LoVo (cell line): ENCODE results near the gene ACOT7.

Source experiments
- DNase-seq: peaks from one replicate; pipeline ENCODE4 v3.0.0-alpha.2; 2016; ENCODE audit warnings: low spot score

ACOT7 gene

DNA sequence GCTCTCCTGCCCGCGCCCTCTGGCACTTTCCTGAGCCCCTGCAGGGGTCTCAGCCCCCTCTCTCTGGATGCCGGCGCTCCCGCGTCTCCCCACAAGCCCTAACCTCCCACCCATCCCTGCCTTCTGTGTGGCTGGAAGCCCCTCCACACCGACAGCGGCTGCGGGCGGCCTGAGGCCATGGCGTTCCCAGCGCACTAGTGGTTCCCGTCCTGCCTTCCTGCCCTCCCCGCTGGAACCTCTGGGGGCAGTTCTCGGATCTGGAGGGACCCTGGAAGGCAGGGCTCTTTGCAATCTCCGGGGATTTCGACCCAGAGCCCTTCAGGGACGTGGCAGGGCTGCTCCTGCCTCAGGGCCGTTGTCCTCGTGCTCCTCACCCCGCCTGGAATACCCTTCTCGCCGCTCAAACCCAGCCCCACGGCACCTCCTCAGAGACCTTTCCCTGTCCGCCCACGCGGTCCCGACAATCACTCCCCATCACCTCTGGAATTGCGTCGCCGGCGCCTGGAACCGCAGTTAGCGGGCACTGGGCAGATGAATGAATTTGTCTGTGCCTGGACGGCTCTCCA lies 30.5 kb upstream of the ACOT7 start:
- no peak for DNase-seq

DNA sequence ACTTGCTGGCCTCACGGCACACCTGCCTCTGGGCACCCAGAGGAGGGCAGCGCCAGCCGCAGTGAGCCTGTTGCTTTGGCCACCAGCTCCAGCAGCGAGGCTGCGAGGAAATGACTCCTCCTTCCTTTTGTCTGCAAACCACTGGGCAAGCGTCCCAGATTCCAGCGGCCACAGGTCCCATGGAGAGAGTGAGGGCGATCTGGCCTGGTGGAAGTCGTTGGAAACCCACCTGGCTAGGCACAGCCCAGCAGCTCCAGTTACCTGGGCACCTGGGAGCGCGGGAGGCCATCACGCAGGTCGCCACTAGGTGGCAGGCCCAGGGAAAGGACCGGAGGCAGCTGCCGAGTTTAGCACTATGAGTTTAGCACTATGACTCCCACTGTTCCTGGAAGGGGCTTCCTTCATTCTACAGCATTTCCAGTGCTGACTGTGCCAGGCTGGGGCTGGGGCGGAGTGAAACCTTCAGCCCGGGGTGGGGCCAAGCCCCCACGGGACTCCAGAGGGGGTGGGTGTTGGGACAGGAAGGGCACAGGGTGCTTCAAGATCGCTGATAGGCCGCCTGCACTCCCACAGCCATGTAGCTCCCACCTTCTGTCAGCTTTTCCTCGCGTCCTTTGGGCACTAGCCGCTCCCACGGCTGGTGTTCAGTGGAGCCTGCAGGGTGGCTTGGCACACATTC lies 29.9 kb upstream of the ACOT7 start:
- peak; percentile 82 for DNase-seq

DNA sequence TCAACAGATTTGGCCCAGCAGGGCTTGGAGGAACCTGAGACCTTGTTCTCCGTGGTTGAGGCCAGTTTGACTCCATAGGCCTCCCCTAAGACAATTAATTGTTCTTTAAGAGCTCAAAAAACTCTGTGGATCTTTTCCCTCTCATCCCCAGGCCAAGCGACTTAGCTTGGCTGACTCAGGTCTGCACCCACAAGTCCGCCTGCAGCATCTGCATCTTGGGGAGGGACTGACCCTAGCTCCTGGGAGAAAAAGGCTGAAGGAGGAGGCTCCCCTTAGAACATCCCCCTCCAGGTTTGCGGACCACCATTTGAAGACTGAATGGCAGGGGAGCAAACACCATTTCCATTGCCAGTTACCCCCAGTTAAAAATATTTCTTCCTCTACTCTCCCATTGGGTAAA lies 27.7 kb upstream of the ACOT7 start:
- no peak for DNase-seq

DNA sequence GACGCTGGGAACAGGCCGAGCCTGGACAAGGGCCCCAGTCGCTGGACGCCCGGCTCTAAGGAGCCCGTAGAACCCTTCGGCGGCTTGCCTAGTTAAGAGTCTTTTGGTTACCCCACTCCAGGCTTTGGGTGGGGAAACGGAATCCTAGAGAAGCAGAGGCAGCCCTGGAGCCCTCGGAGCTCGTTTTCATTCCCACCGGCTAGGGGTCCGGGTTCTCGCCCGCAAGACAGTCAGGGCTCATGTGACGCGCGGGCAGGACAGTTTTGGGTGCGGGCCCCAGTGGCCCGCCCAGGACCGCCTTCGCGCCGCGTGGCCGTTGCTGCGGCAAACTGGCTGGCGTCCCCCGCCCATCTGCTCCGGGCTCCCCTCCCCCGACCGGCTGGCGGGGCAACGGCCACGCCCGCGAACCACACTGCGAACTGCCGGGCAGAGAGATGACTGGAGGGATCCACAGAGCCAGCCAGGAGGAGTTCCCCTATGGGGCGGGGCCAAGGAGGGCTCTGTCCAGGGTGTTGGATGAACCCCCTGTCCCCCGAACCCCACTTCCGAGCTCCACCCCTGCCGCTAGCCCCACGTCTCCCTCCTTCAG lies 27.0 kb upstream of the ACOT7 start:
- no peak for DNase-seq

DNA sequence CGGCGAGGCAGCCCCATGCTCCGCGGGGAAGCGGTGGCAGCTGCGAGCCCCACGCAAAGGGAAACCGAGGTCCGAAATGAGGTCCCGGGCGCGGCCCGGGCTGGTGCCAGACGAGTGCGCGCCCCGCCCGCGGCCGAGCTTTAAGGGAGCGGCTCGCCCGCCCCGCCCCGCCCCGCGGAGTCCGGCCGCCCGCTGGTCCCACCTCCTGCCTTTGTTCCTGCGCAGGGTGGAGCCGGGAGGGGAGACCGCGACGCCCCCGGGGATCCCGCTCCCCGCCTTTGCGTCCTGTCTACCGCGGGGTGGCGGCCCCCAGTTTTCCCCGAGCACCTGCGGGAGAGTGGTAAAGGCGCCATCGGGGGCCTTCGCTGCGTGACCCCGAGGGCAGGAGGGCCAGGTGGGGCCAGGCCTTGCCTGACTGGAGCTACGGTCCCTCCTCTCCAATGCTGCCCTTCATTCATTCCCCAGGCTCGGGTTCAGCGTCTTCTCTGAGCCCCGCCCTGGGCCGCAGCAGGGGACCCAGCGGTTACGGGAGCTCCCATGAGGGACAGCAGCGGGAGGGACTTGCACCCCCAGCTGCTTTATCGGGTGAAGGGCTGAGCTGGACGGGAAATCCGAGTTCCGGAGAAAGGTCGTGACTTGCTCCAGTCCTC lies 26.4 kb upstream of the ACOT7 start, which contains the start of gene HES2:
TSS of gene HES2 (minus strand) at position 116 of the 650 bp plus-strand sequence. CDS start at position 17, 99 bp downstream.
- DNase-seq = peak; percentile 71

DNA sequence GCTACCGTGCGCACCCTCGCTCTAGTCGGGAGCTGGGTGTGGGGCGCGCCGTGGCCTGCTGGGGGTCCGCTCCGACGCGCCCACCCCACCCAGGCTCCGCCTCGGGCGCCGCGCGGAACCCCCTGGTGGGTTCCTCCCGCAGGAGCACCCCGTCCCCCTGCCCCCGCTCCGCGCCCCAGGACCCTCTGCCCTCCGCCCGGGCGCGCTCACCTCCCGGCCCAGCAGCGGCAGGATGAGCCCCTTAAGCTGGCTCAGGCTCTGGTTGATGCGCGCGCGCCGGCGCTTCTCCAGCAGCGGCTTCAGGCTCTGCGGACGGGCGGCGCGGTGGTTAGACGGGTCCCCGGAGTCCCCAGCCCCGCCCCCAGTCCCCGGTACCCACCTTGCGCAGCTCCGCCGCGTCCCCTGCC lies 25.8 kb upstream of the ACOT7 start:
- no peak for DNase-seq

DNA sequence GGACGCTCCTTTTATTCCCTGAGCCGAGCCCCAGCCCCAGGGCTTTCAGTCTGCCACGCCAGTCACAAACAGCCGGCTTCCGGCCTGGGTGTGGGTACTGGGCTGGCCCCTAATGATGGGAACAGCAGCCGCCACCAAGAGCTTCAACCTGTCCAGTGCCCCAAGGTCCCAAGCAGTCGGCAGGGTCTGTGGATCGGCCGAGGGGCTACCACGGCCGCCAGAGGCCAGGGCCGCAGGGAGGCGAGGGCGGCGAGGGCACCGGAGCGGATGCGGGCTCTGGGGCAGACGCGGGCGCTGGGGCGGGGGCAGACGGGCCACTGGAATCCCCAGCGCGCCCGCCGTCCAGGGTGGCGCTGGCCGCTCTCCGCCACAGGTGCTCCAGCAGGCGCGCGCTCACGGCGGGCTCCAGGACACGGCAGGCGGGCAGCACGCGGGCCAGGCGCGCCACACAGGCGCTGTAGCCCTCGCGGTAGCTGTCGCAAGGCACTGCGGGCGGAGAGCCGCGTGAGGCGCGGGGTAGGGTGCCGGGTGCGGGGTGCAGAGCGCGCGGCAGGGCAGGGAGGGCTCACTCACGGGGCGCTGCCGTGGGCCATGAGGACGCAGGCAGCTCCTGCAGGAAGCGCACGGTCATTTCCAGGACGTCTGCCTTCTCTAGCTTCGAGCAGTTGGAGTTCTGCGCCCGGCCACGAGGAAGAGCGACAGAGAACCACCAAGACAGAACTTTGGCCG lies 25.3 kb upstream of the ACOT7 start:
- DNase-seq = no peak

DNA sequence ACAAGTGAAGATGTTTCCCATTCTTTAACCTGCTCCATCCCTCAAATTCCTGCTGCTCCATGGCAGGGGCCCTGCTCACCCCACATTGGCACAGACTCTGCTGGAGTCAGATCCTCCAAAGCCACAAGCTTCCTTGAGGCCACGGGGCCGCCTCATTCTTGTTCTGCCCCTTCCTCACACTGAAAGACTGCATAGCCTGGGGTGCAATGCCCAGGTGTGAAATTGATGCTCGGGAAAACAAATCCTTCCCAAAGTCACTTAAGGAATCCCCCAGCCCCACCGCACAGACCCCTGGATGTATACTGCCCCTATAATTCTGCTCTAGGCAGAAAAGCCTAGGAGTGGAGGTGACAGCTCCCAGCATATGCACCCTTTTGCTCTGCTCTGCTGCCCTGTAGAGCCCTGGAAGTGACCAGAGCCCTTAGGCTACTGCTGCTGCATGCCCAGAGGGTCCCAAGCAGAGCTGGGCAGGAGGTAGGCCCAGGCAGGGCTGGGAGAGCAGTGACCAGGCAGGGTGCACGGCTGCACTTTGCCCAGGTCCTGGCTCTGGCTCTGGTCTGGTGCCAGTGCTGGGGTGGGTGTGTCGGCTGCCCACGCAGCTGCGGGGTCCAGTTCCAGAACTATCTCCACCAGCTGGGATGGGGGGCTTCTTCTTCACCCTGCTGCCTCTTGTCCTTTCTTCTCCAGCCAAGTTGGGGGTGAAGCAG lies 24.5 kb upstream of the ACOT7 start:
- DNase-seq = no peak

DNA sequence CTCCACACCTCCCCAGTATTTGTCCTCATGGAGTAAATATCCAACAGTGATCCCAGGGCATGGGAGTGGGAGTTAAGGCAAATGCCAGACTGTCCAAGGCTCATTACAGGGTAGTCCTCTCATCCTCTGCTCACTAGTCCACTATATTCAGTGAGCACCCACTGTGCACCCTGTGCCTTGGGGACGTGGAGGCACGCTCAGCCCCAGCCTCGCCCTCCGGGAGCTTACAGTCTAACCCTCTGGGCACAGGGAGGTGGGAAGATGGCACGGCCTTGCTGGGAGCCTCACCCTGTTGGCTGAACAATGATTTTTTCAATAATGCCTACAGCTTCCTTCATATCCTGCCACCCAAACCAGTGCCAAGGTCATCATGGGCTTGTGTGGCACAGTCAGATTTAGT lies 23.3 kb upstream of the ACOT7 start:
- no peak for DNase-seq

DNA sequence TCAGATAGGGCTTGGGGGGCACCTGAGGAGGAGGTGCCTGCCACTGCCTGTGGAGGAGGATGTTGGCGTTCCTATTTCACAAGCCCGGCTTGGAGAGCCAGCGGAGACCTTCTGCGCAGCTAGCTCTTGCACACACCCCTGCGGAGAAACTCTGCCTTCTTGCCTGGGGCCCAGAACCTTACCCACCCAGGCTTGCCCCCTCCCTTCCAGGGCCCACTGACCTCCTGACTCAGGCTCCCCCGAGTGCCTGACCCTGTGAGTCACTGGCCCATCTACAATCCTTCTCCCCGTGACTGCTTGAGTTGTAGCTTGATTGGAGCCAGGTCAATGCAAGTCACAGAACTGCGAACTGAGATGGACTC lies 22.7 kb upstream of the ACOT7 start:
- no peak for DNase-seq

DNA sequence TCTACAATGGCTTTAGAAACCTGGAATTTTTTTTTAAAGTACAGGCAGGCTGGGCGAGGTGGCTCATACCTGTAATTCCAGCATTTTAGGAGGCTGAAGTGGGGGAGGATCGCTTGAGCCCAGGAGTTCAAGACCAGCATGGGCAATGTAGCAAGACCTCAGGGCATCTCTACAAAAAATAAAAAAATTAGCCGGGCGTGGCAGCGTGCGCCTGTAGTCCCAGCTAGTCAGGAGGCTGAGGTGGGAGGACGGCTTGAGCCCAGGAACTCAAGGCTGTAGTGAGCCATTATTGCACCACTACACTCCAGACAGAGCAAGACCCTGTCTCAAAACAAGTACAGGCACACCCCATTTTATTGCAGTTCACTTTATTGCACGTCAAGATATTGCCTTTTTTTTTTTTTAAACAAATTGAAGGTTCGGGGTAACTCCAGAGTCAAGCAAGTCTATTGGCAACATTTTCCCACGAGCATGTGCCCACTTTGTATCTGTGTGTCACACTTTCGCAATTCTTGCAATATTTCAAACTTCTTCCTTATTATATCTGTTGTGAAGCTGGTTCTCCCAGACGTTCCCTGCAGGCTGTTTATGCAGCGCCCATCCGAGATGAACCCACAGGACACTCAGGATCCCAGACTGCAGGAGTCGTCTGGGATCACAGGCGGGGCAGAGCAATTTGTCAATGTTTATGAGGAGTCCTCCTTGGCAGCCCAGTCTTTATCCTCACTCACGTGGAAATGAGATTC lies 21.5 kb upstream of the ACOT7 start:
- no peak for DNase-seq

DNA sequence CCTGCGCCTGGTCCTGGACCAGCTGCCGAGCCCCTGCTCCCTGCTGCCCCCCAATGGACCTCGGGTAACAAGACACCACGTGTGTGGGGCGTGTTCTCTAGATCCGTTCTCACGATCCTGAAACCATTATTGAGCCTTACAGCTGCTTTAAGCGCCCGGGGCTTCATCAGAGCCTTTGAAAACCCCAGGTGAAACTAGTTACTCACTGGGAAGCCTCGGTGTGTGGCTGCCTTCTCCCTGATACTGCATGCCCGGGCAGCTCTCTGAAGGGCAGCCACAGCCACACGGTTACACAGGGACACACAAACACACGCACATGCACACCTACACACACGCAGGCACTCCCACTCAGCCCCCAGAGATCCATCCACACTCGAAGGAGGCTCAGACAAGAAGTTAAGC lies 20.9 kb upstream of the ACOT7 start:
- peak; percentile 68 for DNase-seq

DNA sequence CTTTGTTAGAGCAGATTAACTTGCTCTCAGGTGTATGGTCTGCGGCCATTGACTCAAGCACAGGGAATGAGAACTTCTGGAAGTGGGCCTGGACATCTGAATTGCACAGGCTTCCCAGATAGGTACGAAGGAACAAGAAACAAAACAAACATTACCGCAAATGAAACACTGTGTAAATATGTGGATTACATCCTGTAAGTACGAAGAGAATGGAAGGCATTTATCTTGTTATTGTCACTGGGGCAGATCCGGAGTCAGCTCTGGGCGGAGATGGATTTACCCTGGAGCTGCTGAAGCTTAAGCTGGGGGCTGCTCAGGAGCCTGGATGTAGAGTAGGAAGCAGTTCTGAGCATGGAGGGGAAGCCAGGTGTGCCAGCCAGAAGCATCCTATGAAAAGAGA lies 19.3 kb upstream of the ACOT7 start:
- no peak for DNase-seq

DNA sequence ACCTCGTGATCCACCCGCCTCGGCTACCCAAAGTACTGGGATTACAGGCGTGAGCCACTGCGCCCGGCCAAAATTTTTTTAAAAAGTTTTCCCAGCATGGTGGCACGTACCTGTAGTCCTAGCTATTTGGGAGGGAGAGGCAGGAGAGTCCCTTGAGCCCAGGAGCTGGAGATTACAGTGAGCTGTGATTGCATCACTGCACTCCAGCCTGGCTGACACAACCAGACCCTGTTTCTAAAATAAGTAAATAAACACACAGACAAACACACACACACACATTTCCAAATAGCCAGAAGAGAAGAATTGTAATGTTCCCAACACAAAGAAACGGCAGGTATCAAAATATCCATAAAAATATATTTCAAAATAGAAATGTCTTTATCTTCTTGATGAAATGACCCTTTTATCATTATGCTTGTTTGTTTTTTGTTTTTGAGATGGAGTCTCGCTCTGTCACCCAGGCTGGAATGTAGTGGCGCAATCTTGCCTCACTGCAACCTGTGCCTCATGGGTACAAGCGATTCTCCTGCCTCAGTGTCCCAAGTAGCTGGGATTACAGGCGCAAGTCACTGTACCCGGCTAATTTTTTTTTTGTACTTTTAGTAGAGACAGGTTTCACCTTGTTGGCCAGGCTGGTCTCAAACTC lies 16.8 kb upstream of the ACOT7 start:
- DNase-seq = no peak

DNA sequence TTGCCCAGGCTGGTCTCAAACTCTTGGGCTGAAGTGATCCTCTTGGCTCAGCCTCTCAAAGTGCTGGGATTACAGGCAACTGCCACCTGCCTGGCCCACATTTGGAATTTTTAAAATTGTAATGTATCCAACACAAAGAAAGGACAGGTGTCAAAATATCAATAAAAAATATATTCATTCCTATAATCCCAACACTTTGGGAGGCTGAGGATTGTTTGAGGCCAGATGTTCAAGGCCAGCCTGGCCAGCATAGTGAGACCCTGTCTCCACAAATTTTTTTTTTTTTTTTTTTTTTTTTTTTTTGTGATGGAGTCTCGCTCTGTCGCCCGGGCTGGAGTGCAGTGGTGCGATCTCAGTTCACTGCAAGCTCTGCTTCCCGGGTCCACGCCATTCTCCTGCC lies 16.2 kb upstream of the ACOT7 start:
- no peak for DNase-seq

DNA sequence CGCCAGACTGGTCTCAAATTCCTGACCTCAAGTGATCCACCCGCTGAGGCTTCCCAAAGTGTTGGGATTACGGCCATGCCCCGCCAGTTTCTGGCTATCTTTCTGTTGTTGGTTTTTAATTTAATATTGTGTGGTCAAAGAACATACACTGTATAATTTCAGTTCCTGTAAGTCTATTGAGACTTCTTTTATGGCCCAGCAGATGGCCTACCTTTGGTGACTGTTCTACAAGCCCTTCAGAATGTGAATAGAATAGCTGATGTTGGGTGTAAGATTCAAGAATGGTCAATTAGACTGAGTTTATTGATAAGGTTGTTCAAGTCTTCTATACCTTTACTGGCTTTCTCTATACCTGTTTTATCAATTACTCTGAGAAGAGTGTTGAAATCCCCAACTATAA lies 15.5 kb upstream of the ACOT7 start:
- DNase-seq = no peak

DNA sequence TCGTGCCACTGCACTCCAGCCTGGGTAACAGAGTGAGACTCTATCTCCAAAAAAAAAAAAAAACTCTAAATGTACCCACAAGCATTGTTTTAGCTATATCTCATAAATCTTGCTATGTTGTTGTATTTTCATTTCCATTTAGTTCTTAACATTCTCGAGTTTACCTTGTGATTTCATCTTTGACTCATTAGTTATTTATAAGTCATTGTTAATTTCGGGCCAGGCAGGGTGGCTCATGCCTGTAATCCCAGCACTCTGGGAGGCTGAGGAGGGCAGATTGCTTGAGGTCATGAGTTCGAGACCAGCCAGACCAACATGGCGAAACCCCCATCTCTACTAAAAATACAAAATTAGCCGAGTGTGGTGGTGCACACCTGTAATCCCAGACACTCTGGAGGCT lies 14.5 kb upstream of the ACOT7 start:
- DNase-seq = no peak

DNA sequence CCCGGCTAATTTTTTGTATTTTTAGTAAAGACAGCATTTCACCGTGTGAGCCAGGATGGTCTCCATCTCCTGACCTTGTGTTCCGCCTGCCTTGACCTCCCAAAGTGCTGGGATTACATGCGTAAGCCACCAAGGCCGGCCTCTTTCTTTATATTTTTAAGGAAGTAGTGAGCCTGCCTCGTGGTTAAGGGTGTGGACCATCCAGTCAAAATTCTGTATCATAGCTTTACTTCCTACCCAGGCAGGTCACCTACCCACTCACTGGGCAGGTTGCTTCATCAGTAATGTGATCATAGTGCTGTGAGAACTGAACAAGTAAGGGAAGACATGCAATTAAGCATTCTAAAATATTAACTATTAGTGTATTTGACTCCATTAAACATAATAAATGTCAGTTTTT lies 8.1 kb upstream of the ACOT7 start:
- no peak for DNase-seq

DNA sequence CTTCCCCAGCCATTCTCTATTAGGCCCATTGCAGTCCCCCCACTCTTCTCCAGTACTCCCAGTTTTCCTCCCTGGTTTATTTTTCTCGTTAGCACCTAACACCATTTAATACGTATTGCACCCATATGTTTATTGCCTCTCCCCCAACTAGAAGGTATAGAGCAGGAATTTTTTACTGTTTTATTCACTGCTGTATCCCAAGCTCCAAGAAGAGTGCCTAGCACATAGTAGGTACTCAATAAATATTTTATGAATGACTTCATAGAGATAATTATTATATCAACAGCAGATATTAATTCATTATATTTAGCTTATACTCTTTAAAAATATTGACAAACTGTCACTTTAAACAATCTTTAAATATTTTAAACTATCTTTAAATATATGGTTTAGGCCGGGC lies 5.7 kb upstream of the ACOT7 start:
- no peak for DNase-seq

DNA sequence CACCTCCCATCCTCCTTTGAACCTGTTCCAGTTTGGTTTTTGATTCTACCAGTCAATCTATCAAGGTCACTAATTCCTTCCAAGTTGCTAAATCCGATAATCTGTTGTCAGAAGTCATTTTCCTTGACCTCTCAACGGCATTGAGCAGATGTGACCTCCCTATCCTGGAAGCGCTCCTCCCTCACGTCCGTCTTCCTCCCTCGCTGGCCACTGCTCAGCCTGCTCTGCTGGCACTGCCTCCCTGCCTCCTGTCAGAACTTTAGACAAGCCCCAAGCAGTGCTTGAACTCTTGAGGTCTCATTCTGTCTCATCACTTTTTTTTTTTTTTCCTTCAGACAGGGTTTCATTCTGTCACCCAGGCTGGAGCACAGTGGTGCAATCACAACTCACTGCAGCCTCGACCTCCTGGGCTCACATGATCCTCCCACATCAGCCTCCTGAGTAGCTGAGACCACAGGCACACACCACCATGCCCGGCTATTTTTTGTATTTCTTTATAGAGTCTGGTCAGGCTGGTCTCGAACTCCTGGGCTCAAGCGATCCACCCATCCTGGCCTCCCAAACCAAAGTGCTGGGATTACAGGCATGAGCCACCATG lies 4.4 kb upstream of the ACOT7 start:
- no peak for DNase-seq
